WERI-Rb-1 (cell line): ENCODE results near the gene EFCAB11.

Source experiments
- DNase-seq: peaks from one replicate; pipeline ENCODE4 v3.0.0-alpha.2; 2020
- H3K27ac ChIP-seq: fragments of 250-450 bp; sonication (Bioruptor Pico); 2 replicates; pipeline ENCODE4 v1.5.1; 2020; ENCODE audit warnings: mild to moderate bottlenecking, moderate library complexity
- H3K27me3 ChIP-seq: fragments of 250-450 bp; sonication (Bioruptor Pico); 2 replicates; pipeline ENCODE4 v1.5.1; 2021; ENCODE audit warnings: mild to moderate bottlenecking, low read depth, moderate library complexity; ENCODE audit not compliant: insufficient read depth, severe bottlenecking
- H3K36me3 ChIP-seq: fragments of 250-450 bp; sonication (Bioruptor Pico); 2 replicates; pipeline ENCODE4 v1.5.1; 2020; ENCODE audit warnings: mild to moderate bottlenecking, moderate library complexity
- H3K4me3 ChIP-seq: 2 replicates; pipeline ENCODE4 v1.5.1; 2011; ENCODE audit warnings: low read depth, mild to moderate bottlenecking, control low read depth, low read length
- H3K9me3 ChIP-seq: fragments of 250-450 bp; sonication (Bioruptor Pico); 2 replicates; pipeline ENCODE4 v1.5.1; 2021; ENCODE audit warnings: mild to moderate bottlenecking, moderate library complexity; ENCODE audit not compliant: severe bottlenecking
- TF ChIP-seq, protein P1 (sequence below): IDR thresholded peaks from 2 replicates; pipeline ENCODE4 v1.5.1; 2011; ENCODE audit warnings: low read depth, mild to moderate bottlenecking, control low read depth, inconsistent platforms, low read length

The EFCAB11 gene

DNA sequence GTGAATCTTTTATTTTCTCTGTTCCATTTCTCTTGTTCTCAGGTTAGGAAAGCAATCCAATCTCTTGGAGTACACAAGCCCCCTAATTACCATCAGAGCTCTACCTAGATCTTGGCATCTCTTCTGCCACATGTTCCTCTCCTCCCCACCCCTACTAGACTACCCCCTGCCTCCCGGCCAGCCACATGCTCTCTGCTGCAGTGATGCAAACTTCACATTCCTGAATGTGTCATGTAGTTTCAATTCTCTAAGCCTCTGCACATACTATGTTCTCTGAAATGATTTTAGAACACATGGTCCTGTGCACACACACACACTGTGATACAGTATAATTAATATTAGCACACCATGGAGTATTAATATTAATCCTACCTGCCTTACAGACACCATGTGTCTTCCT, 104.6 kb downstream of the EFCAB11 start:
- DNase-seq, result no peak
- no peak overlapping the region for H3K4me3 ChIP-seq
- H3K27me3 ChIP-seq, result no peaks in the 10 kb centered on the region
- no peak overlapping the region for H3K27ac ChIP-seq
- no peaks in the 10 kb centered on the region for H3K9me3 ChIP-seq
- H3K36me3 ChIP-seq, result no peaks in the 10 kb centered on the region
- TF ChIP-seq, protein P1, sequence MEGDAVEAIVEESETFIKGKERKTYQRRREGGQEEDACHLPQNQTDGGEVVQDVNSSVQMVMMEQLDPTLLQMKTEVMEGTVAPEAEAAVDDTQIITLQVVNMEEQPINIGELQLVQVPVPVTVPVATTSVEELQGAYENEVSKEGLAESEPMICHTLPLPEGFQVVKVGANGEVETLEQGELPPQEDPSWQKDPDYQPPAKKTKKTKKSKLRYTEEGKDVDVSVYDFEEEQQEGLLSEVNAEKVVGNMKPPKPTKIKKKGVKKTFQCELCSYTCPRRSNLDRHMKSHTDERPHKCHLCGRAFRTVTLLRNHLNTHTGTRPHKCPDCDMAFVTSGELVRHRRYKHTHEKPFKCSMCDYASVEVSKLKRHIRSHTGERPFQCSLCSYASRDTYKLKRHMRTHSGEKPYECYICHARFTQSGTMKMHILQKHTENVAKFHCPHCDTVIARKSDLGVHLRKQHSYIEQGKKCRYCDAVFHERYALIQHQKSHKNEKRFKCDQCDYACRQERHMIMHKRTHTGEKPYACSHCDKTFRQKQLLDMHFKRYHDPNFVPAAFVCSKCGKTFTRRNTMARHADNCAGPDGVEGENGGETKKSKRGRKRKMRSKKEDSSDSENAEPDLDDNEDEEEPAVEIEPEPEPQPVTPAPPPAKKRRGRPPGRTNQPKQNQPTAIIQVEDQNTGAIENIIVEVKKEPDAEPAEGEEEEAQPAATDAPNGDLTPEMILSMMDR, result no peak

DNA sequence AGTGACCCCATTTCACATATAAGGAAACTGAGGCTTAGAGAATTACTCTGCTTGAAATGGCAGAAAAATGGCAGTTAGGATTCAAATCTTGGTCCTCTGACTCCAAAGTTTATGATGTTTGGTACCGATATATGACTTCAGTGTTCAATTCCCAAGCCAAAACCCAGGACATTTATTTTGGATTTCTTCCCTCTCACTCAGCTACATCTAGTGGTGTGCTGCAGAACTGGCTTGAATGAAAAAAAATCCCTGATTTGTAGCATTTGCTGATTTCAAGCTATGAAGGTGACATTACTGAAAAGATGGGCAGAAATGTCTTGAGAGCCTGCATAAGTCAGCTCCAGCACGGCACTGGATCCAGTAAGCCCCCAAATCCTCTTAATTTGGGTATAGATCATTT, 106.4 kb downstream of the EFCAB11 start:
- Histone ChIP-seq H3K27me3 (no peaks in the 10 kb centered on the region), H3K36me3 (no peaks in the 10 kb centered on the region), H3K27ac (no peak overlapping the region), H3K9me3 (no peaks in the 10 kb centered on the region), H3K4me3 (no peak overlapping the region)
- TF ChIP-seq, protein P1, result no peak
- no peak for DNase-seq

DNA sequence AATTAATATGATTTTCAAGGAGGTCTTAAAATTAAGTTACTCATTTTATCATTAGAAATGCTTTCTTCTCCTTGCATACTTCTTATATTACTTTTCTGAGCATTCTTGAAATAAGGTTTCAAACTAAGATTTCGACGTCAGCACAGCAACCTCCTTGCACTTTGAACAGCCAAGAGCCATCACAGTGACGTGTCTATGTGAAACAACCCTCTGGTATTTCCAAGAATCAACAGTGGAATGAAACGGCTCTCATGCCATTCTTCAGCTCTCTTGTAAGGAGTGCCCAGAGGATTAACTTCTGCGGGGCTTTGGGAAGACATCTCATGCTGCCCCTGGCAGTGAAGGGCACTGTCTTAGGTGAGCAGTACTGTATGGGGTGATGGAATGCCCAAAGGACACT, 109.2 kb downstream of the EFCAB11 start:
- TF ChIP-seq, protein P1, result no peak
- H3K9me3 ChIP-seq, result no peaks in the 10 kb centered on the region
- no peak overlapping the region for H3K4me3 ChIP-seq
- no peaks in the 10 kb centered on the region for H3K27me3 ChIP-seq
- H3K27ac ChIP-seq, result no peak overlapping the region
- no peak for DNase-seq
- H3K36me3 ChIP-seq, result no peaks in the 10 kb centered on the region

DNA sequence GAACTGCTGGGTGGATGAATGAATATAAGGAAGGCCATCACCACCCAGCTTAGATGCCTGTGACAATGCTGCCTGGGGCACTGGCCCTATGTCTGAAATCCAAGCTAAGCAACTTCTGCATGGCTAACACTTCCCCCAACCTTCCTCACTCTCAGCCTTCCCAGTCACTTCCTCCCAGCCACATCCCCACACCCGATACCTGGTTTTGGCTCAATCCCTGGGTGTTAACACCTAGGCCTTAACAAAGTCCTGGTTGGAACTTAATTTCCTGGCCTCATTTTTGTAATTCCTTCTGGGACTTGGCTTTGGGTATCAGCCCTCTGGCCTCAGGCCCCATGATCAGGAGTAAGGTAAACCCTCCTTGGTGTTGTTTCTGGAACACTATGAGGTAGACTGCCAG, 110.0 kb downstream of the EFCAB11 start:
- no peak for DNase-seq
- H3K27ac ChIP-seq, result no peak overlapping the region
- no peaks in the 10 kb centered on the region for H3K9me3 ChIP-seq
- no peaks in the 10 kb centered on the region for H3K27me3 ChIP-seq
- H3K36me3 ChIP-seq, result no peaks in the 10 kb centered on the region
- TF ChIP-seq, protein P1, result no peak
- no peak overlapping the region for H3K4me3 ChIP-seq

DNA sequence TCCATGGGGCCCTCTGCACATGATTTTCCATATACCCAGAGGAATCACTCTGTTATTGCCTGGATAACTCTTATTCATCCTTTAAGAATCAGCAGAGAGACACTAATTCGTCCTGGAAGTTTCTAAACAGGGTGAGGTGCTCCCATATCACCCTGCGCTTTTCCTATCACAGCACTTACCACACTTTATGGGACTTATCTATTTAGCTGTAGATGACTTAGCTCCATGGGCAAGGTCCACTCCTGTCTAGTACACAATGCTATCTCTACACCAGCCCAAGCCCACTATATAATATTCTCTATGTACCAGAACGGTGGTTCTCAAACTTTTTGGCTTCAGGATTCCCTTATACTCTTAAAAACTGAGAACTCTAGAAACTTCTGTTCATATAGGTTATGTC, 111.7 kb downstream of the EFCAB11 start:
- TF ChIP-seq, protein P1, result no peak
- H3K27me3 ChIP-seq, result no peaks in the 10 kb centered on the region
- H3K27ac ChIP-seq, result no peak overlapping the region
- H3K36me3 ChIP-seq, result no peaks in the 10 kb centered on the region
- no peak overlapping the region for H3K4me3 ChIP-seq
- no peaks in the 10 kb centered on the region for H3K9me3 ChIP-seq
- no peak for DNase-seq

DNA sequence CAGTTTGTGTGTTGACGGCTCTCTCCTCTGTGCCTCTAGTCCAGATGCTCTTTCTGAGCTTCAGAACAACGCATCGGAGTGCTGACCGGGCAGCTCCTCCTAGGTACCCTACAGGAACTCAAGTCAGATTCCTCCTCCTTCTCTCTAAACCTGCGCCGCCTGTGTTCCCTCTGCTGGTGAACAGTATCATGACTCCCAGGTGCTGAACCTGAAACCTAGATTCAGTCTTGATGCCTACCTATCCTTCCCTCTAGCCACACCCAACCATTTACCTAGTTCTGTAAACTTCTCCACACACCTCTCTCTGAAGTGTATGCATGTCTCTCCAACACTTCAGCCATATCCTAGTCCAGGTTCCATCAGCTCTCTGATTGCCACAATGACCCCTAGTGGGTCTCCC, 112.7 kb downstream of the EFCAB11 start:
- no peaks in the 10 kb centered on the region for H3K27me3 ChIP-seq
- no peak overlapping the region for H3K27ac ChIP-seq
- DNase-seq, result no peak
- H3K4me3 ChIP-seq, result no peak overlapping the region
- H3K36me3 ChIP-seq, result no peaks in the 10 kb centered on the region
- H3K9me3 ChIP-seq, result no peaks in the 10 kb centered on the region
- TF ChIP-seq, protein P1, result no peak
